NCI-H345 treated with DMSO at 0.1 percent for 48 hours (cell line): ENCODE measurements around the gene TBC1D10B.
A peak's percentile ranks its signal among the peaks of the same experiment; 100 is the strongest.
"Not testable (repeated sequence)": the region's sequence is repeated elsewhere in the genome, so short reads cannot be mapped to it uniquely, and the experiment has no call there.

ENCODE experiments used
- DNase-seq: peaks from one replicate; lab custom pipeline; 2025; ENCODE audit not compliant: unreplicated experiment; lab: John Stamatoyannopoulos, UW

TBC1D10B gene

DNA sequence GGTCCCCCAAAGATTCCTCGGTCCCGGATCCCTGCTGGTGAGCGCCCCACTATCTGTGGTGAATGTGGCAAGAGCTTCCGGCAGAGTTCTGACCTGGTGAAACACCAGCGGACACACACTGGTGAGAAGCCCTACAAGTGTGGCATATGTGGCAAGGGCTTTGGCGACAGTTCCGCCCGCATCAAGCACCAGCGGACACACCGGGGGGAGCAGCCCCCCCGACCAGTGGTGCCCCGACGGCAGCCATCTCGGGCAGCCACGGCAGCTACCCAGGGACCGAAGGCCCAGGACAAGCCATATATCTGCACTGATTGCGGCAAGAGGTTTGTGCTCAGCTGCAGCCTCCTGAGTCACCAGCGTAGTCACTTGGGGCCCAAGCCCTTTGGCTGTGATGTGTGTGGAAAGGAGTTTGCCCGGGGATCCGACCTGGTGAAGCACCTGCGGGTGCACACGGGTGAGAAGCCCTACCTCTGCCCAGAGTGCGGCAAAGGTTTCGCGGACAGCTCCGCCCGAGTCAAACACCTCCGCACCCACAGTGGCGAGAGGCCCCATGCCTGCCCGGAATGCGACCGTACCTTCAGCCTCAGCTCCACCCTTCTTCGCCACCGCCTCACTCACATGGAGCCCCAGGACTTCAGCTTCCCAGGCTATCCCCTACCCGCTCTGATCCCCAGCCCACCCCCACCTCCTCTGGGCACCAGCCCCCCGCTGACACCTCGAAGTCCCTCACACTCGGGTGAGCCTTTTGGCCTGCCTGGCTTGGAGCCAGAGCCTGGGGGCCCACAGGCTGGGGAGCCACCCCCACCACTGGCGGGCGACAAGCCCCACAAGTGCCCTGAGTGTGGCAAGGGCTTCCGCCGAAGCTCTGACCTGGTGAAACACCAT lies 27.7 kb upstream of the TBC1D10B start:
- DNase-seq = no peak

DNA sequence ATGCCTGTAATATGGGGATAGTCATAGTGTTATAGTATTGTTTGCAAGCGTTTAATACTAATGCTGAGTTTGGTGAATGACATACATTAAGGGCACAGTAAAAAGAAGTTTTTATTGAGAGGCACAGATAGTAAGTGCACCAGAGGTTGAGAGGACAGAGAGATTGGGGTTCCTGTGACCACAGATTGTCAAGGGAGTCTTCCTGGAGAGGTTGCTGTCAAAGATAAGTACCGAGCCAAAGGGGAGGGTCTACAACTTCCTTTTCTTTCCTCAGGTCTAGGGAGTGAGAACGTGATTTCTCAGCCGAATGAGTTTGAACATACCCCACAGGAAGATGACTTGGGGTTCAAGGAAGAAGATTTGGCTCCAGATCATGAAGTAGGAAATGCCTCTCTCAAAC lies 26.8 kb upstream of the TBC1D10B start:
- no peak for DNase-seq

- DNase-seq = not testable (repeated sequence)
Measured at GRCh38 chr16:30396627-30397026, 26.3 kb upstream of the TBC1D10B start.

DNA sequence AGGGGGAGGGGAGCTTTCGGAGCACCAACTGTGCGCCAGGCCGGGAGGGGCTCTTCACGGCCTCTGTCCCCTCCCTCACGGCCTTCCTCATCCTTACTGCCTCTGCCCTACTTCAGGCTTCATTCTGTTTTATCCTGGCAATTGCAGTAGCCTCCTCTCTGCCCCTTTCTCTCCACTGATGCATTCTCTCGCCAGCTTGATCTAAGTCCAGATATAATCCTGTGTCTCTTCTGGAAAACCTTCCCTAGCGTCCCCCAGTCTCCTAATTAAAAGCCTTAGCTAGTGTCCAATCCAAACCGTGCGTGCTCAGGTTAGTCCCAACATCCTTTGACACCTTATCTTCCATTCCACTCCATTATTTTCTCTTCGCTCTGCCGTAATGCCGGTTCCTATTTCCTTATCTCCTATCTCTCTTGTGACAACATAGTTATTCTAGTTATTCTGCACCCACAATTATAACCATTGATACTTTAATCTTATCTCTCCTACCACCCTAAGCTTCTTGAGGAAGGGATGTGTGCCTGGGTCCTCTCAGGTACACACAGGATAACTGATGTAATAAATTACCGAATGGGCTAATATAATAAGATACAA lies 25.8 kb upstream of the TBC1D10B start:
- DNase-seq = peak; percentile 29

DNA sequence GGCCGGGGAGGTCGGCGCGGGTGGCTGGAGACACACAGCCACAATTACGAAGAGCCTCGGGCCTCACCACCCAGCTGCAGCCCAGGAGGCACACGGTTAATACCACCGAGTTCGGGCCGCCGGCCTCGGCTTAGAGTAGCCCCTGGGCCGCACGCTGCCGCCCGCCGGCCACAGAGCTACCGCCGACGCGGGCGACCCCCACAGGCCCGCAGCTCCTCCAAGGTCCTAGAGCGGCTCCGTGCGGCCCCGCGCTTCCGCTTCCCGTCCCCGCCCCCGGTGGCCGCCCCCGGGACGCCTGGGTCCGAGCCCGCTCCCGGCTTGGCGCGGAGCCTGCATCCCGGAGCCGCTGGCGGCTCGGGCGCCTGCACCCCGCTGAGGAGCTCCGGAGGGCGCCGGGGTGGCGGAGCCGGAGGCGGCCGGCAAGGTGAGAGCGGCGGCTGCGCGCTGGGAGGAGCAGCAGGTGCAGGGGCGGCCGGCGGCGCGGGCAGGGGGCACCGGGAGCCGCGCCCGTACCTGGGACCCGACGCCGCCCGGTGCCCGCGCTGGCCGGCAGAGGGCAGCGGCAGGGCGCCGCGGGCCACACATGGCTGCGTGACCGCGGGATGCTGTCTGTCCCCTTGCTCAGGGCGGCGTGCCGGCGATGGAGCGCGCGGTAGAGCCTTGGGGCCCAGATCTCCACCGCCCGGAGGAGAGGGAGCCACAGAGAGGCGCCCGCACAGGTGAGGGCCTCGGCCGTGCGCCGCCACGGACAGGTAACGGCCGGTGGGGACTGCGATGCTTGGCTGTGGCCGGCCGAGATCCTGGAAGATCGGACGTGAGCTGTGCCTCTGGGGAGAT lies 25.1 kb upstream of the TBC1D10B start, which contains the start of gene ZNF48:
Gene ZNF48, plus strand, starts transcription at position 266 of the 837 bp plus-strand sequence. Its CDS starts 375 bp downstream, at position 641.
- peak; percentile 75 for DNase-seq

GRCh38 chr16:30394592-30395154 lies 24.4 kb upstream of the TBC1D10B start:
- no peak for DNase-seq

GRCh38 chr16:30383521-30383920 lies 13.2 kb upstream of the TBC1D10B start:
- DNase-seq = no peak

DNA sequence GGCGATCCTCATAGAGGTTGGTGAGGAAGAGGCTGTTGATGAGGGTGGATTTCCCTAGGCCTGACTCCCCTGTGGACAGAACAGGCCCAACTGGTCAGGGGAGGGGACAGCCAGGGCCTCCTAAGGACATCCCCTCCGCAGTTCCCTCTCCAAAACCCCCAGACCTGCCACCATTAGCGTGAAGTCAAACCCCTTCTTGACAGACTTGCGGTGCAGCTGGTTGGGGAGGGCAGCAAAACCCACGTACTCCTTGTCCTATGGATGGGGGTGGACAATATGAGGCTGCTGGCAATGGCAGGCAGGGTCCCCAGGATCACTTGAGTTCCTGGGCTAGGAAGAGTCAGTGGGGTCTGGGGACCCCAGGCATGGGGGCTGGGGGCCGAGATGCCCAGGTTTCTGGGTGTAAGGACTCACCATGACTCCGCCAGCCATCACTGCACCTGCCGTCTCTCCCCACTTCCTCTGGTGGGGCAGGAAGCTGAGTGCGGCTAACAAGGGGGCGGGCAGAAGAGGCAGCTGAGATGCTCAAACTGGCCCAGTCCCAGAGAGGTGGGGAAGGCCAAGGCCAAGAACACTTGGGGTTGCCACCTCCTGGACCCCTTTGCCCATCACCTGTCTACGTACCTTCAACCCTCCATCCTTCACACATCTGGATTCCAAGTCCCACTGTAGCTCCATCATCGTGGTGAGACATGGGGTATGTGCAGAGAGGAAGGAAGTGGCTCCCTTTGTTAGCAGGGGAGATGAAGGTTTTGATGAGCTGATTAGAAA lies 12.0 kb upstream of the TBC1D10B start, which contains the start of gene SEPTIN1:
Gene SEPTIN1, minus strand, starts transcription at position 451 of the 771 bp plus-strand sequence. Its CDS starts 19 bp downstream, at position 432.
- DNase-seq = no peak

- no peak for DNase-seq
Measured at GRCh38 chr16:30381291-30382041, 11.2 kb upstream of the TBC1D10B start.

GRCh38 chr16:30380803-30381208 lies 10.5 kb upstream of the TBC1D10B start:
- no peak for DNase-seq

DNA sequence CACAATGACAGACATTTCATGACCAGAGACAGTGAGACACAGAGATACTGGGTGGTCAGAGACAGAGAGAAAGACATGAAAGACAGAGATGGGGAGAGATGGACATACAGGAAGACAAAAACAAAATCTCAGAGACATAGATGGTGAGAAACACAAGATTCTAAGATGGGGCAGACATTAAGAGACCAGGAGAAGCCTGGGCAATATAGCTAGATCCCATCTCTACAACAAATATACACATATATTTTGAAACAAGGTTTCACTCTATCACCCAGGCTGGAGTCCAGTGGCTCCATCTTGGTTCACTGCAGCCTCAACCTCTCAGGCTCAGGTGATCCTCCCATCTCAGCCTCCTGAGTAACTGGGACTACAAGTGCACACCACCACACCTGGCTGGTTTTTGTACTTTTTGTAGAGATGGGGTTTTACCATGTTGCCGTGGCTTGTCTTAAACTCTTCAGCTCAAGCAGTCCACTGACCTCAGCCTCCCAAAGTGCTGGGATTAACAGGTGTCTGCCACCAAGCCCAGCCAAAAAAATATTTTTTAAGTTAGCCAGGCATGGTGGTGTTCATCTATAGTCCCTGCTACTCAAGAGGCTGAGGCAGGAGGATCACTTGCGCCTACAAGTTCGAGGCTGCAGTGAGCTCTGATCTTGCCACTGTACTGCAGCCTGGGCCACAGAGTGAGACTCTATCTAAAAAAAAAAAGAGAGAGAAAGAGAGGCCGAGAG lies 9.9 kb upstream of the TBC1D10B start:
- DNase-seq = no peak

DNA sequence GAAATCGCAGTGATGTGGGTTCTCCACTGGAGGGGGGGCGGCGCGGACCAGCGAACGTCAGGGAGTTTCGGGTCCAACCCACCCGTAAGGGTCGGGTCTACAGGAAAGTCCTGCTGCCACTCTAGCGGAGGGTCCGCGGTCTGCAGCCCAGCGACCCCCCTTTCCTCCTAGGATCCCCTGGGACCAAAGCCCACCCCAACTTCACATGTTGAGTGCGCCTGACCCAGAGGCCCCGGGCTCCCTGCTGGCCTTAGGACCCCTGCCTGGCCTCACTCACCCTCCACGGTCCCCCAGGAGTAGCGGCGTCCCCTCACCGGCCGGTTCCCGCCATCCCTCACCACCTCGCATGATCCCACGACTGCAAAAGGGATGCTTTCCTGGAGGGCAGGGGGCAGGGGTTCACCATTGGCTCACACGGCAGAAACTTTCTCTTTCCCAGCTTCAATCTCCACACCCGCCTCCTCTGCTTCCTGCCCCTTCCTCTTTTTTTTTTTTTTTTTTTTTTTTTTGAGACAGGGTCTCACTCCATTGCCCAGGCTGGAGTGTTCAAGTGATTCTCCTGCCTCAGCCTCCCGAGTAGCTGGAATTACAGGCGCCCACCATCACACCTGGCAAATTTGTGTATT lies 9.0 kb upstream of the TBC1D10B start:
- DNase-seq = no peak

DNA sequence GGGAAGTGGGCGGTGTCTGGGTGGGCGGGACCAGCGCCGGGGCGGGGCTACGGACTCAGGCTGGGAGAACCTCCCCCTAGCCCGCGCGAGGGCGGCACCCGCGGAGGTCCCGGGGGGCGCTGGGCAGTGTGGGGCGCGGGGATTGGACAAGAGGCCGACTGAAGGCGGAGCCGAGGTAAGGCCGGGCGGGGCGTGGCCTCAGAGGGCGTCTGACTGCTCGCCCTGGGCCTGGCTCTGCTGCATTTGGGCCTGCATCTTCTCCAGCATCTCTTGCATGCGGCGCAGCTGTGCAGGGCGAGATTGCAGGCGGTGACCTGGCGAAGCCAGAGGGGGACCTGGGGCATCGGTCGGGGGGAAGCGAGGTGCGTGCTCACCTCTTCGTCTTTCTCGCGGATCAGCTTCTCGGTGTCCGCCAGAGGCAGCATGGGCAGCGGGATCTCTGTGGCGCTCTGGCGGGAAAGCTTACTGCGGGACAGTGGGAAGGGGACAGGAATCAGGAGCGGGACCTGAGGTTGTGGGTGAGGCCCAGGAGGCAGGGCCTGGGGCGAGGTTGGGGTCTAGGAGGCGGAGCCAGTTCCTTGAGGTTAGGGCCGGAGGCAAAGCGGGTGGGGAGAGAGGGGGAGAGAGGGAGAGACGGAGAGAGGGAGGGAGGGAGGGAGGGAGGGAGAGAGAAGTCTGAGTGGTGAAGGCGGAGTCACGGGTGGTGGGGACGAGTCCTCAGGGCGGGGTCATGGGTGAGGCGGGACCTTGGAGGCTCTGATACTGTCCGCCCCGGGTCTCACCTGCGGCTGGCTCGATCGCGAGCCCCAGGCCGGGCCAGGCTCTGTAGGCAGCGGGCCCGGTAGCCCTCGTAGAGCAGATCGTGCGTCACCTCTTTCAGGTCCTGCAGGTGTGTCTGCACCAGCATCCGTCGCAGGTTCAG lies 8.2 kb upstream of the TBC1D10B start:
- peak; percentile 94 for DNase-seq

DNA sequence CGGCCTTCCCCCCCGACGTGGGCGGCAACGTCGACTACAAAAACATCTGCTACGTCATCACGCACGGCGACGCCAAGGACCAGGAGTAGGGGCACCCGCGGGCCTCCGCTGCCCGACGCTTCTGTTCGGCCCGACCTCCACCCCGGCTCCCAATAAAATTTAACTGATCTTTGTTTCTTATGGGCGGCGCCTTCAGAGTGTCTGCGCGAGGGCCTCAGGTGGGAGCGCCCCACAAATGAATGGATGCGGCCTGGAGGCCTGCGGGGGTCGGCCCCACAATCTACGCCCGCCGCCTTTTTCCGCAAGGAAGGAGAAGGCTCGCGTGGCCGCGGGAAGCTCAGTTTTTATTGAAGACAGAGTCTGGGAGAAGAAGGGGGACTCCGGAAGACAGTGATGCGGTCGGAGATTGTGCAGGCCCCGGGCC lies 7.5 kb upstream of the TBC1D10B start:
- DNase-seq = peak; percentile 91

GRCh38 chr16:30377050-30377811 lies 6.9 kb upstream of the TBC1D10B start:
- no peak for DNase-seq

DNA sequence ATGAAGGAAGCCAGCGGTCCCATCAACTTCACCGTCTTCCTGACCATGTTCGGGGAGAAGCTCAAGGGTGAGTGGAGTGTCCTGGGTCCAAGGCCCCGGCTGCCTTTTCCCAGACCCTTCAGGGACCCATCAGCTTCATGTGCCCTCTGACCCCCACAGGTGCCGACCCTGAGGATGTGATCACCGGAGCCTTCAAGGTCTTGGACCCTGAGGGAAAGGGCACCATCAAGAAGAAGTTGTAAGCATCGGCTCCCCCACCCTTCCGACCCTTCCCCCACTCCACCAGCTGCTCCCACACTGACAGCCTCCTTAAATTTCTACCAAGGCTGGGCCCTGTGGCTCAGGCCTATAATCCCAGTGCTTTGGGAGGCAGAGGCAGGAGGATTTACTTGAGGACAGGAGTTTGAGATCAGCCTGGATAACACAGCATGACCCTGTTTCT lies 6.2 kb upstream of the TBC1D10B start:
- DNase-seq = no peak
